SK-N-MC (cell line): Measurements from ENCODE around the gene TAS2R50.
"Not testable (repeated sequence)": the region's sequence is repeated elsewhere in the genome, so short reads cannot be mapped to it uniquely, and the experiment has no call there.

ENCODE experiments used
- DNase-seq: peaks from one replicate; pipeline ENCODE4 v3.0.0-alpha.2; 2011; ENCODE audit warnings: low read depth, low spot score
- H3K27ac ChIP-seq: fragments of 200-600 bp; sonication (generic); 2 replicates; pipeline ENCODE4 v1.5.1; 2016; ENCODE audit warnings: mixed run types
- H3K36me3 ChIP-seq: fragments of 200-600 bp; sonication (generic); 2 replicates; pipeline ENCODE4 v1.6.1; 2017; ENCODE audit warnings: antibody characterized with exemption, low read length, mixed read lengths; ENCODE audit not compliant: insufficient read depth
- H3K4me3 ChIP-seq: fragments of 200-600 bp; sonication (generic); 2 replicates; pipeline ENCODE4 v1.5.1; 2016
- H3K9ac ChIP-seq: fragments of 200-600 bp; sonication (generic); 2 replicates; pipeline ENCODE4 v1.8.0; 2017; ENCODE audit warnings: mixed run types, mixed read lengths; ENCODE audit not compliant: insufficient read length
- H3K9me3 ChIP-seq: fragments of 200-600 bp; sonication (generic); 2 replicates; pipeline ENCODE4 v1.6.1; 2017; ENCODE audit warnings: low read depth, mild to moderate bottlenecking, antibody characterized with exemption, low read length, moderate library complexity, mixed read lengths
- EZH2 ChIP-seq: fragments of 200-600 bp; sonication (generic); IDR thresholded peaks from one replicate; pipeline ENCODE4 v1.6.1; 2017; ENCODE audit warnings: antibody characterized with exemption
- FOXP2 ChIP-seq: optimal IDR thresholded peaks from 2 replicates; pipeline ENCODE3; 2011; ENCODE audit warnings: mild to moderate bottlenecking, moderate library complexity; ENCODE audit not compliant: insufficient read depth; ENCODE audit errors: extremely low read length, control extremely low read depth
- POLR2AphosphoS5 ChIP-seq: IDR thresholded peaks from 2 replicates; pipeline ENCODE4 v1.6.1; 2012; ENCODE audit warnings: mild to moderate bottlenecking, low read depth, low read length, borderline replicate concordance

The TAS2R50 gene

DNA sequence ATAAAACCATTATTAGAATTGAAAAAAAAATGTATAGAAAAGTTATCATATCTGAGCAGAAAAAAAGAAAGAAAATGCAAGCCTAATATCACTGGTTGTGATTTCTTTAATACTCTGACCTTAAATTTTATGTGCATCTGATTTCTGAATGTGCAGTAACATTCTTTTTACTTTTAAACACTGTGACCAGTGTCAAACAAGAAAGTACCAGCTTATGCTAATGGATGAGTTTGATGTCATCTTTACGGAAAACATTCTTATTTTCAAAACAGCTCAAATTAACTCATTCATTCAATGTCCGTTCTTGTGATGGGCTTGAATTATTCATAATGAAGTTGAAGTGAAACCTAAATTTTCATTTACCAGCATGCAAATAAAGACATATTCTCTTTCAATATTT, at the start of gene TAS2R50:
TAS2R50 (minus strand) TSS at position 101 of the 400 bp plus-strand sequence; CDS start at position 49, 52 bp downstream.
- Histone ChIP-seq H3K9ac (no peak within 1 kb of the TSS), H3K36me3 (peaks cover 11% of the 10 kb centered on the region; the same call in 1 of the 2 replicates), H3K9me3 (0 out of 2 replicates have a peak, but pooled peaks cover 9% of the 10 kb centered on the region), H3K4me3 (no peak within 1 kb of the TSS), H3K27ac (no peak within 1 kb of the TSS)
- TF ChIP-seq POLR2AphosphoS5 (no peak), EZH2 (no peak), FOXP2 (no peak)
- no peak for DNase-seq

DNA sequence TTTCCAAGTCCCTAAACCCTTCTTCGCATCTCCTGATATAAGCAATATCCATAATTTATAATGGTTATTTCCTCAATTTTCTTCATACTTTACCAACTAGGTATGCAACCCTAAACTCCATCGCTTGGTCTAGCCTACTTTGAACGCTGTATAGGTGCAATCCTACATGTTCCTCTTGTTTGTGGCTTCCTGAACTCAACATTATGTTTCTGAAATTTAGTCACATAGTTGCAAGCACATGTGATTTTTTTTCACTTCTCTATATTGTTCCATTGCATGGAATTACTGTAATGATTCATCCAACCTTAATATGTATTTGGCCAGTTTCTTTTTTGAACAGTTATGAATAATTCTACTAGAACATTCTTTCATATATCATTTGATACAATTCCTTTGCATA, 47.2 kb upstream of the TAS2R50 start:
- H3K4me3 ChIP-seq: not testable (repeated sequence)

DNA sequence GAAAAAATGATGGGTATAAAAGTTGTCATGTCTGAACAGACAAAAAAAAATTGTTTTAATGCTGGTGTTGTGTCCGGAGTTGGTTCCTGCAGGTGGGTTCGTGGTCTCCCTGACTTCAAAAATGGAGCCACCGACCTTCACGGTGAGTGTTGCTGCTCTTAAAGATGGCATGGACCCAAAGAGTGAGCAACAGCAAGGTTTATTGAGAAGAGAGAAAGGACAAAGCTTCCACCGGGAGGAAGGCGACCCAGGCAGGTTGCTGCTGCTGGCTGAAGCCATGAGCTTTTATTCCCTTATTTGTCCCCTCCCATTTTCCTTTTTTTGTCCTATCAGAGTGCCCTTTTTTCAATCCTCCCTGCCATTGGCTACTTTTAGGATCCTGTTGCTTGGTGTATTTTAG, 44.6 kb upstream of the TAS2R50 start, which contains the start of gene TAS2R31:
TAS2R31 (minus strand) TSS at position 101 of the 400 bp plus-strand sequence; CDS start at position 29, 72 bp downstream.
- no peak within 1 kb of the TSS for H3K4me3 ChIP-seq
- H3K9ac ChIP-seq: no peak within 1 kb of the TSS
- peaks cover 16% of the 10 kb centered on the region for H3K36me3 ChIP-seq
- no peak for TF ChIP-seq POLR2AphosphoS5
- H3K27ac ChIP-seq: no peak within 1 kb of the TSS
- no peak for DNase-seq
- no peaks in the 10 kb centered on the region for H3K9me3 ChIP-seq

More for the DNA sequence above, 47.2 kb upstream of the TAS2R50 start:
- DNase-seq, H3K27ac ChIP-seq, H3K36me3 ChIP-seq, H3K9ac ChIP-seq, H3K9me3 ChIP-seq: not testable (repeated sequence)

GRCh38 chr12:11026118-11026517, 39.4 kb upstream of the TAS2R50 start:
- DNase-seq: no peak

DNA sequence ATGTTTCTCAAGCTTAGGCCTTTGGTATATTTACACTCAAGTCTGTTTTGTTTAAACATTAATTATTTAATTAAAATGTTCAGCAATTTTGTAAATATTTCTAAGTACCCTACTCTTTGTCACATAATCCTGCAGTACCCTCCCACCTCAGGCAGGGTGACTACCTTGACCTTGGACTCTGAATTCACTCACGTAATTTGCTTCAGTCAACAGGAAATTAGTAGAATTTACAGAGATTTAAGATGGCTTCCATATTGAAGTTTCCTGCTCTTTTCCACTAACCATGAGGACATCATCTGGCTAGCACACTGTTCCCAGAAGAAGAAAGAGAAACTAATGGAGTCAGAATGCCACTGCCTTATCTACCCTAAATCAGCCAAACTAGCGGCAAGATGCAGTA, 36.7 kb upstream of the TAS2R50 start:
- no peak overlapping the region for H3K9ac ChIP-seq
- peaks cover 22% of the 10 kb centered on the region for H3K36me3 ChIP-seq
- H3K27ac ChIP-seq: no peak overlapping the region
- no peak overlapping the region for H3K4me3 ChIP-seq
- TF ChIP-seq EZH2 (no peak), FOXP2 (no peak), POLR2AphosphoS5 (no peak)
- DNase-seq: no peak
- H3K9me3 ChIP-seq: 0 out of 2 replicates have a peak, but pooled peaks cover 5% of the 10 kb centered on the region

More at GRCh38 chr12:11026118-11026517, 39.4 kb upstream of the TAS2R50 start:
- Histone ChIP-seq H3K9ac (no peak overlapping the region), H3K9me3 (0 out of 2 replicates have a peak, but pooled peaks cover 5% of the 10 kb centered on the region), H3K36me3 (peaks cover 27% of the 10 kb centered on the region), H3K27ac (no peak overlapping the region), H3K4me3 (no peak overlapping the region)
- TF ChIP-seq POLR2AphosphoS5 (no peak), EZH2 (no peak), FOXP2 (no peak)

- H3K27ac ChIP-seq: no peak within 1 kb of the TSS
- H3K9me3 ChIP-seq: 0 out of 2 replicates have a peak, but pooled peaks cover 5% of the 10 kb centered on the region
- H3K36me3 ChIP-seq: peaks cover 13% of the 10 kb centered on the region
- no peak for DNase-seq
- TF ChIP-seq EZH2 (no peak), POLR2AphosphoS5 (no peak), FOXP2 (no peak)
- H3K9ac ChIP-seq: no peak within 1 kb of the TSS
- H3K4me3 ChIP-seq: no peak within 1 kb of the TSS
These were observed 35.8 kb upstream of the TAS2R50 start, which contains the start of gene TAS2R19 for GRCh38 chr12:11022520-11022919. Gene TAS2R19 (minus strand): TSS chr12:11022620. CDS start chr12:11022571, 49 bp downstream.

DNA sequence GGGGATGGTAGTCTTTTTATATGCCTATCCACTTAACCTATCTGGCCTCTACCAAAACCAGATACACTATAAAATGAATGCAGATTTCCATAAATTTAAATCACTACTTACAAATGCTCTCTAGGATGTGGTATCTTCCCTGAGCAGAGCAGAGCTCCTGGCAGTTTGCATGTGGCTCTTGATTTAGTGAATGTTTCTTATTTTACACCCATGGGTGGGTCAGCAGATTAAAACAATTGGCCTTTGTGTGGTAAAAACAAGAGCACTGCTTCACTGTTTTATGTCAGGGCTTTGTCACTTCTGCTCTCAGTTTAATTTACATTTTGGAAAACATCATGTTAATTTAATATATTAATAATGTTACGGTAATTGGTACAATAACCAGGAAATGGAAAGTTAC, 30.2 kb upstream of the TAS2R50 start:
- no peaks in the 10 kb centered on the region for H3K9me3 ChIP-seq

GRCh38 chr12:11015775-11016430, 29.2 kb upstream of the TAS2R50 start:
- no peak for DNase-seq
- H3K4me3 ChIP-seq: no peak overlapping the region
- H3K9ac ChIP-seq: no peak overlapping the region
- no peak overlapping the region for H3K27ac ChIP-seq
- TF ChIP-seq POLR2AphosphoS5: no peak
- TF ChIP-seq EZH2: no peak
- TF ChIP-seq FOXP2: no peak
- H3K36me3 ChIP-seq: no peaks in the 10 kb centered on the region
- no peaks in the 10 kb centered on the region for H3K9me3 ChIP-seq

More for the DNA sequence above, 30.2 kb upstream of the TAS2R50 start:
- DNase-seq: no peak
- no peak overlapping the region for H3K27ac ChIP-seq
- no peak for TF ChIP-seq POLR2AphosphoS5
- no peak for TF ChIP-seq FOXP2
- no peak for TF ChIP-seq EZH2
- H3K36me3 ChIP-seq: no peaks in the 10 kb centered on the region
- H3K9ac ChIP-seq: no peak overlapping the region
- no peak overlapping the region for H3K4me3 ChIP-seq

DNA sequence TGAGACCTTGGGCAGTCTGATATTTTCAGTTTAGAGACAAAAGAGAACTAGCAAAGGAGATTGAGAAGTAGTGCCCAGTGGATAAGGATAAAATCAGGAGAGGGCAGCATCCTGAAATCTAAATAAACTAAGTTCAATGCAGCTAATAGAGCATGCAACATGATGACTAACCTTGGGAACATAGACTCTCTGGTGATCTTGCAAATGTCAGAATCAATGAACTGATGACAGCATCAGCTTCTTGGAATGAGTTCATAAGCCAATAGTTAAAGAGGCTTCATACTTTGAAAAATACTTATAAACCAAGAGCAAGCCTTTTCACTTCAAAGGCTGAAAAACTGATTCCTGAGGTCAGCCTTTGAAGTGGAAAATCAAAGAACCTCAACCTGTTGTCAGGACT, 27.5 kb upstream of the TAS2R50 start:
- Histone ChIP-seq H3K9ac (no peak overlapping the region), H3K9me3 (no peaks in the 10 kb centered on the region), H3K27ac (no peak overlapping the region), H3K36me3 (no peaks in the 10 kb centered on the region), H3K4me3 (no peak overlapping the region)
- no peak for DNase-seq
- TF ChIP-seq EZH2 (no peak), FOXP2 (no peak), POLR2AphosphoS5 (no peak)
